HG03565 (cell line): Measurements from ENCODE around the gene SPTLC1.

Experiments
- ATAC-seq: cut with Tn5 transposase; IDR thresholded peaks from one replicate; pipeline ENCODE4 v1.9.1; 2021; ENCODE audit warnings: mild to moderate bottlenecking, moderate library complexity; ENCODE audit not compliant: unreplicated experiment

Gene SPTLC1

GRCh38 chr9:91992461-91993041 is 122.7 kb downstream of the SPTLC1 start:
- ATAC-seq = no peak

- no peak for ATAC-seq
Measured at GRCh38 chr9:91991721-91992341, 123.4 kb downstream of the SPTLC1 start.

GRCh38 chr9:91986248-91986647 is 129.0 kb downstream of the SPTLC1 start:
- ATAC-seq = no peak

GRCh38 chr9:91985692-91986091 is 129.5 kb downstream of the SPTLC1 start:
- no peak for ATAC-seq
